Choroid plexus epithelial cell (primary cell): ENCODE measurements around the gene IMPG1.

ENCODE experiments used
- DNase-seq: peaks from one replicate; pipeline ENCODE4 v3.0.0-alpha.2; 2010; ENCODE audit warnings: low read depth
- H3K4me3 ChIP-seq: 2 replicates; pipeline ENCODE4 v1.5.1; 2011; ENCODE audit warnings: low read depth, mild to moderate bottlenecking, control low read depth, low read length, moderate library complexity
- CTCF ChIP-seq: conservative IDR thresholded peaks from 2 replicates; pipeline ENCODE4 v1.5.1; 2011; ENCODE audit warnings: low read depth, mild to moderate bottlenecking, control low read depth, inconsistent platforms, low read length, moderate library complexity

The IMPG1 gene

GRCh38 chr6:75963569-75963968 lies 108.9 kb downstream of the IMPG1 start:
- DNase-seq: no peak
- TF ChIP-seq CTCF: no peak
- no peak overlapping the region for H3K4me3 ChIP-seq

GRCh38 chr6:75952128-75952527 lies 120.3 kb downstream of the IMPG1 start:
- no peak overlapping the region for H3K4me3 ChIP-seq
- TF ChIP-seq CTCF: no peak
- DNase-seq: no peak

GRCh38 chr6:75947935-75948334 lies 124.5 kb downstream of the IMPG1 start:
- no peak for TF ChIP-seq CTCF
- no peak for DNase-seq
- H3K4me3 ChIP-seq: no peak overlapping the region

GRCh38 chr6:75946146-75946831 lies 126.2 kb downstream of the IMPG1 start:
- no peak for DNase-seq
- no peak for TF ChIP-seq CTCF
- H3K4me3 ChIP-seq: no peak overlapping the region

GRCh38 chr6:75943381-75943780 lies 129.1 kb downstream of the IMPG1 start:
- no peak for TF ChIP-seq CTCF
- no peak overlapping the region for H3K4me3 ChIP-seq
- DNase-seq: no peak

- no peak overlapping the region for H3K4me3 ChIP-seq
- DNase-seq: no peak
- TF ChIP-seq CTCF: no peak
Measured at GRCh38 chr6:75941509-75941908, 131.0 kb downstream of the IMPG1 start.

- TF ChIP-seq CTCF: no peak
- DNase-seq: no peak
- H3K4me3 ChIP-seq: no peak overlapping the region
Measured at GRCh38 chr6:75940564-75940963, 131.9 kb downstream of the IMPG1 start.
